GM21528 (cell line): ENCODE data around the gene DROSHA.

Experiments used
- ATAC-seq: cut with Tn5 transposase; IDR thresholded peaks from one replicate; pipeline ENCODE4 v1.9.1; 2021; ENCODE audit warnings: mild to moderate bottlenecking, moderate library complexity; ENCODE audit not compliant: unreplicated experiment, low FRiP score

DROSHA gene

GRCh38 chr5:31359839-31360238, 172.1 kb downstream of the DROSHA start:
- no peak for ATAC-seq

GRCh38 chr5:31357038-31357437, 174.9 kb downstream of the DROSHA start:
- ATAC-seq, result no peak

- no peak for ATAC-seq
Observed at GRCh38 chr5:31355337-31355736, 176.6 kb downstream of the DROSHA start.
